Neural crest cell (in vitro differentiated cells): ENCODE data around the gene GAPVD1. TPM values are rescaled to one million over a fixed set of nuclear protein-coding genes. Genes with fewer than 3 reads are reported as not detected.
"Not testable (repeated sequence)": the region's sequence is repeated elsewhere in the genome, so short reads cannot be mapped to it uniquely, and the experiment has no call there.

Source experiments
- DNase-seq: peaks from one replicate; pipeline ENCODE4 v3.0.0; 2021; ENCODE audit warnings: low read depth, mixed read lengths, low spot score
- H3K27ac Mint-ChIP-seq: one replicate; pipeline ENCODE4 v1.8.0; 2021; ENCODE audit warnings: mild to moderate bottlenecking, mixed read lengths; ENCODE audit not compliant: unreplicated experiment
- H3K27me3 Mint-ChIP-seq: 2 replicates; pipeline ENCODE4 v1.8.0; 2021; ENCODE audit warnings: low read depth, mild to moderate bottlenecking, mixed read lengths
- H3K36me3 Mint-ChIP-seq: 2 replicates; pipeline ENCODE4 v1.8.0; 2021; ENCODE audit warnings: low read depth, mild to moderate bottlenecking, mixed read lengths
- H3K4me1 Mint-ChIP-seq: 2 replicates; pipeline ENCODE4 v1.8.0; 2021; ENCODE audit warnings: mixed read lengths
- H3K4me3 Mint-ChIP-seq: one replicate; pipeline ENCODE4 v1.8.0; 2021; ENCODE audit warnings: mild to moderate bottlenecking, mixed read lengths
- H3K9me3 Mint-ChIP-seq: 2 replicates; pipeline ENCODE4 v1.8.0; 2021; ENCODE audit warnings: mixed read lengths
- CTCF ChIP-seq: fragments of 200-600 bp; sonication (generic); conservative IDR thresholded peaks from 2 replicates; pipeline ENCODE4 v1.5.0; 2021; ENCODE audit warnings: antibody characterized with exemption, mild to moderate bottlenecking
- total RNA-seq: library from RNA; stranded (reverse); gene quantifications from 2 replicates; pipeline ENCODE4 v1.2.1, GENCODE V29; 2021

GAPVD1 gene
- total RNA-seq, 1 donor from 2014 or later = 41.3 TPM

- H3K4me1 Mint-ChIP-seq = no peaks in the 10 kb centered on the region
- no peaks in the 10 kb centered on the region for H3K9me3 Mint-ChIP-seq
- no peak overlapping the region for H3K27ac Mint-ChIP-seq
- no peaks in the 10 kb centered on the region for H3K27me3 Mint-ChIP-seq
- DNase-seq = no peak
- TF ChIP-seq CTCF = no peak
- H3K4me3 Mint-ChIP-seq = no peak overlapping the region
- H3K36me3 Mint-ChIP-seq = no peaks in the 10 kb centered on the region
Observed at GRCh38 chr9:125284855-125285254, 23.2 kb downstream of the GAPVD1 start.

GRCh38 chr9:125286935-125287433 is 25.4 kb downstream of the GAPVD1 start:
- not testable (repeated sequence) for H3K4me3 Mint-ChIP-seq, H3K9me3 Mint-ChIP-seq, H3K36me3 Mint-ChIP-seq, DNase-seq, H3K27ac Mint-ChIP-seq, H3K27me3 Mint-ChIP-seq, H3K4me1 Mint-ChIP-seq

DNA sequence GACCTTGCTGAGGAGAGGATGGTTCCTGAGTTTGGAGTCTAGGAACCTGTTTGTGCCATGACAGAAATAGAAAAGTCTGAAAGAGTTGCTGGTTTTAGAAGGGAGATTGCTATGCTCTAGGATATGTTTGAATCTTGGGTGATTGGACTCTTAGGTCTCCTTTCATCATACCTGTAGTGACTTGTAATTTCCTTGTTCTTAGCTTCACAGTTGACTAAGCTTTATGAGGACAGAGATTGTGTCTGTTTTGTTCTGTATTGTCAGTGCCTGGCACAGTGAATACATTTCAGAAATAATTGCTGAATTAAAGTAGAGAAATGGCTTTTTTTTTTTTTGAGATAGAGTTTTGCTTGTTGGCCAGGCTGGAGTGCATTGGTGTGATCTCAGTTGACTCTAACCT is 31.5 kb downstream of the GAPVD1 start:
- Mint-ChIP-seq H3K4me1 (no peaks in the 10 kb centered on the region), H3K27ac (no peak overlapping the region), H3K36me3 (no peaks in the 10 kb centered on the region), H3K27me3 (no peaks in the 10 kb centered on the region), H3K9me3 (no peaks in the 10 kb centered on the region), H3K4me3 (no peak overlapping the region)
- DNase-seq = no peak
- TF ChIP-seq CTCF = no peak

- Mint-ChIP-seq H3K4me1 (no peaks in the 10 kb centered on the region), H3K9me3 (no peaks in the 10 kb centered on the region), H3K27me3 (no peaks in the 10 kb centered on the region), H3K36me3 (no peaks in the 10 kb centered on the region), H3K4me3 (no peak overlapping the region), H3K27ac (no peak overlapping the region)
- TF ChIP-seq CTCF = no peak
- no peak for DNase-seq
Observed at GRCh38 chr9:125295657-125296056, 34.0 kb downstream of the GAPVD1 start.

DNA sequence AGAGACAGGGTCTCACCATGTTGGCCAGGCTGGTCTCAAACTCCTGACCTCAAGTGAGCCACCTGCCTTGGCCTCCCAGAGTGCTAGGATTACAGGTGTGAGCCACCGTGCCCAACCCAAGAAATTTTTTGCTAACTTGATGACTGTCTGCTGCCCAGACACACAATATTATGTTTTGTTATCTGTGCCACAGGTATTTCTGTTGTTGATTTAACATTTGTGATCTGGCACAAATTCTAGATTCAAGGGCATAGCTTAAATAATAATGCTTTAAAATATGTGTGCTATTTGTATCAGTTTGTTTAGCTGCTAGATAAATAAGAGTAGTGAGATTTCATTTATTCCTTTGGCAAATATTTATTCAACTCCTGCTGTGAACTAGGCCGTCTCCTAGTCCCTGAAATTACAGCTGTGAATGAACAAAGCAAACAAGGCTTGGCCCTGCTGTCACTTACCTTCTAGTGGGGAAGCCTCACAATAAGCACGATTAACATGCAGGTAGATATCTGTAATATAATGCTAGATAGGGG is 35.3 kb downstream of the GAPVD1 start:
- H3K27me3 Mint-ChIP-seq = no peaks in the 10 kb centered on the region
- H3K27ac Mint-ChIP-seq = no peak overlapping the region
- TF ChIP-seq CTCF = no peak
- H3K4me3 Mint-ChIP-seq = no peak overlapping the region
- DNase-seq = no peak
- H3K36me3 Mint-ChIP-seq = peaks cover under 1% of the 10 kb centered on the region
- no peaks in the 10 kb centered on the region for H3K9me3 Mint-ChIP-seq
- no peaks in the 10 kb centered on the region for H3K4me1 Mint-ChIP-seq

GRCh38 chr9:125297917-125298316 is 36.3 kb downstream of the GAPVD1 start:
- Mint-ChIP-seq H3K27me3 (no peaks in the 10 kb centered on the region), H3K27ac (no peak overlapping the region), H3K4me3 (no peak overlapping the region), H3K36me3 (peaks cover 2% of the 10 kb centered on the region), H3K4me1 (no peaks in the 10 kb centered on the region), H3K9me3 (no peaks in the 10 kb centered on the region)
- no peak for TF ChIP-seq CTCF
- DNase-seq = no peak
